ENCODE measurements around the gene TRIM45.

GRCh38 chr1:117113199-117113598 is 8.3 kb downstream of the TRIM45 start:
- TF ChIP-seq EZH2 (IDR thresholded peaks at IDR 0.05; ENCODE audit: insufficient read depth, poor library complexity, severe bottlenecking) = no peak
- no peak for TF ChIP-seq EZH2phosphoT487 (IDR thresholded peaks at IDR 0.05; ENCODE audit: insufficient read depth, low read depth)

Measured in GM23248 (cell line).